Adrenal gland (tissue), 5 donors: ENCODE measurements around the gene ERF.
A peak's percentile ranks its signal among the peaks of the same experiment; 100 is the strongest.

Experiments used
- POLR2A ChIP-seq, 2 donors: fragments of 450-650 bp; IDR thresholded peaks; one replicate each; pipeline ENCODE4 v1.6.1; 2017; ENCODE audit warnings: antibody characterized with exemption in 2 of 2, mild to moderate bottlenecking in 2 of 2, moderate library complexity in 1 of 2
- TF ChIP-seq, protein P1 (sequence below), 6 experiments: fragments of 450-650 bp in 4 of 6; fragments of 200-600 bp in 2 of 6; sonication (generic) in 1 of 6; IDR thresholded peaks; 1 replicate in 5 of 6; 2 replicates in 1 of 6; pipeline versions ENCODE4 v1.5.1 to v1.8.0; 2016 to 2021; ENCODE audit warnings: antibody characterized with exemption in 6 of 6, mild to moderate bottlenecking in 2 of 6, moderate library complexity in 1 of 6
- donor health status: DM: no; HTN: no; CAD: no.

DNA sequence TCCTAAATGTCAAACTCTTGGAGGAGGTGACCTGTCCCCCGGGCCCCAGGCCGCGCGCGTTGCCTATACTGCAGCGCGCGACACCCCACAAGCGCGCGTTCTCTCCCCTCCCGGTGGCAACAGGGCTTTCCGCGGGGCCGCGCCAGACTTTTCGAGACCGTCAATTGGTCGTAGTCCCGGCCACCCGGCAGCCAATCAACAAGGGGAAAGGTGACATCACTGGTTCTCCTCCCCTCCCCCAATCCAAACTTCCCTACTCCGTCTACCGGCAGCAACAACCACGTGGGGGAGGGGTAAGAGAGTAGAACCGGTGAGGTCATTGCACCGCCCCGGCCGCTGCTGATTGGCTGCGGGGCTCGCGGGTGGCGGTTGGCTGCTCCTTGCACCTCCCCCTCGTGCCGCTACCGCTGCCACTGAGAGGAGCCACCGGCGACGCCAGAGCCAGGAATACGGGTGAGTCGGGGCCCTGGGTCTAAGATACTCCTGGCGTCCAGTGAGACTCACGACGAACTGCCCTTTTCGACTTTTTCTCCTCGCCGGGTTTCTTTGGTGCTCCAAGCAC lies 13.3 kb upstream of the ERF start:
- peak in 1 of 2 donors; percentile 86 for TF ChIP-seq POLR2A (IDR thresholded peaks at IDR 0.05)
- TF ChIP-seq, protein P1, sequence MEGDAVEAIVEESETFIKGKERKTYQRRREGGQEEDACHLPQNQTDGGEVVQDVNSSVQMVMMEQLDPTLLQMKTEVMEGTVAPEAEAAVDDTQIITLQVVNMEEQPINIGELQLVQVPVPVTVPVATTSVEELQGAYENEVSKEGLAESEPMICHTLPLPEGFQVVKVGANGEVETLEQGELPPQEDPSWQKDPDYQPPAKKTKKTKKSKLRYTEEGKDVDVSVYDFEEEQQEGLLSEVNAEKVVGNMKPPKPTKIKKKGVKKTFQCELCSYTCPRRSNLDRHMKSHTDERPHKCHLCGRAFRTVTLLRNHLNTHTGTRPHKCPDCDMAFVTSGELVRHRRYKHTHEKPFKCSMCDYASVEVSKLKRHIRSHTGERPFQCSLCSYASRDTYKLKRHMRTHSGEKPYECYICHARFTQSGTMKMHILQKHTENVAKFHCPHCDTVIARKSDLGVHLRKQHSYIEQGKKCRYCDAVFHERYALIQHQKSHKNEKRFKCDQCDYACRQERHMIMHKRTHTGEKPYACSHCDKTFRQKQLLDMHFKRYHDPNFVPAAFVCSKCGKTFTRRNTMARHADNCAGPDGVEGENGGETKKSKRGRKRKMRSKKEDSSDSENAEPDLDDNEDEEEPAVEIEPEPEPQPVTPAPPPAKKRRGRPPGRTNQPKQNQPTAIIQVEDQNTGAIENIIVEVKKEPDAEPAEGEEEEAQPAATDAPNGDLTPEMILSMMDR (IDR thresholded peaks at IDR 0.05) = peak in 2 of 6 experiments; percentile 36
